K562 (cell line): Measurements from ENCODE around the gene ZDHHC14. TPM values are rescaled to one million over a fixed set of nuclear protein-coding genes. Genes with fewer than 3 reads are reported as not detected.
A peak's percentile ranks its signal among the peaks of the same experiment; 100 is the strongest.

Experiments
- ATAC-seq: fragments of 200-7000 bp; cut with Tn5 transposase; 3 replicates; pipeline ENCODE4 v1.9.1; 2020; ENCODE audit warnings: moderate library complexity
- BruUV-seq: library from RNA; stranded (reverse); fragments of 400-500 nt; replicated peaks from 2 replicates; lab custom pipeline; 2021; lab: Mats Ljungman, UMichigan
- CTCF ChIA-PET: fragments of 300-600 bp; formaldehyde crosslinking; extraction: SDS; loops from one replicate; lab custom pipeline; 2021; ENCODE audit warnings: low intra/inter-chr PET ratio; lab: Yijun Ruan, JAX
- POLR2A ChIA-PET: fragments of 300-600, 350-650 bp; sonication (Branson Sonifier 250); formaldehyde crosslinking; extraction: SDS; loops from one replicate; lab custom pipeline; 2021; ENCODE audit warnings: antibody characterized with exemption, inconsistent platforms; lab: Yijun Ruan, JAX
- DNase-seq, 4 experiments: peaks; one replicate each; pipeline versions ENCODE4 v3.0.0 to v3.0.0-alpha.2; 2011 to 2018; ENCODE audit warnings: low spot score in 3 of 4, mixed read lengths in 3 of 4; ENCODE audit errors: extremely low read depth in 1 of 4
- FAIRE-seq: peaks from 2 replicates; lab custom pipeline; 2011; peaks lifted over from hg19 to GRCh38; lab: Jason Lieb, UNC
- H2AFZ ChIP-seq: 2 replicates; pipeline ENCODE4 v1.6.0; 2011; ENCODE audit warnings: low read depth, low read length, control low read depth, inconsistent platforms
- H3K27ac ChIP-seq: fragments of 200-600 bp; 3 replicates; pipeline ENCODE4 v1.8.0; 2011; ENCODE audit warnings: low read depth, mild to moderate bottlenecking, control low read depth, inconsistent platforms, low read length, moderate library complexity, mixed read lengths; ENCODE audit errors: extremely low read depth
- H3K27me3 ChIP-seq, 2 experiments: fragments of 300-600 bp in 1 of 2; 2 replicates in 1 of 2; 3 replicates in 1 of 2; pipeline versions ENCODE4 v1.6.0 to v1.8.0; 2011; ENCODE audit warnings: inconsistent platforms in 2 of 2, low read length in 2 of 2, mild to moderate bottlenecking in 1 of 2, mixed read lengths in 1 of 2, moderate library complexity in 1 of 2; ENCODE audit not compliant: control insufficient read depth in 2 of 2, insufficient read depth in 2 of 2
- H3K36me3 ChIP-seq: fragments of 300-600 bp; 3 replicates; pipeline ENCODE4 v1.8.0; 2011; ENCODE audit warnings: mild to moderate bottlenecking, low read length, inconsistent platforms; ENCODE audit not compliant: control insufficient read depth, insufficient read depth
- H3K4me1 ChIP-seq, 2 experiments: fragments of 200-600 bp in 1 of 2; replicated peaks in 1 of 2; 2 replicates in 1 of 2; 3 replicates in 1 of 2; pipeline versions ENCODE4 v1.5.1 to v1.8.0; 2011; ENCODE audit warnings: inconsistent platforms in 2 of 2, low read length in 2 of 2, mild to moderate bottlenecking in 1 of 2, mixed read lengths in 1 of 2, moderate library complexity in 1 of 2; ENCODE audit not compliant: control insufficient read depth in 2 of 2, insufficient read depth in 2 of 2
- H3K4me2 ChIP-seq: 2 replicates; pipeline ENCODE4 v1.6.1; 2011; ENCODE audit warnings: low read length, control low read depth, inconsistent platforms, mixed read lengths; ENCODE audit not compliant: insufficient read depth
- H3K4me3 ChIP-seq: fragments of 200-600 bp; sonication (generic), shearing (Covaris generic); 2 replicates; pipeline ENCODE4 v1.5.1; 2016; ENCODE audit warnings: control low read depth, inconsistent platforms
- H3K79me2 ChIP-seq: fragments of 200-600 bp; 3 replicates; pipeline ENCODE4 v1.8.0; 2011; ENCODE audit warnings: low read length, inconsistent platforms; ENCODE audit not compliant: control insufficient read depth, insufficient read depth
- H3K9ac ChIP-seq, 2 experiments: 2 replicates each; pipeline versions ENCODE4 v1.6.0 to v1.6.1; 2011; ENCODE audit warnings: low read depth in 2 of 2, low read length in 2 of 2, control low read depth in 1 of 2, inconsistent platforms in 1 of 2, mild to moderate bottlenecking in 1 of 2, mixed read lengths in 1 of 2; ENCODE audit not compliant: insufficient read depth in 1 of 2
- H3K9me1 ChIP-seq: one replicate; pipeline ENCODE4 v1.6.0; 2011; ENCODE audit warnings: inconsistent platforms, mild to moderate bottlenecking, low read length, moderate library complexity; ENCODE audit not compliant: control insufficient read depth, insufficient read depth
- H3K9me3 ChIP-seq: replicated peaks from 2 replicates; pipeline ENCODE4 v1.5.1; 2011; ENCODE audit warnings: low read depth, low read length, inconsistent platforms; ENCODE audit not compliant: control insufficient read depth, insufficient read depth
- H4K20me1 ChIP-seq: replicated peaks from 2 replicates; pipeline ENCODE4 v1.6.1; 2011; ENCODE audit warnings: low read length, inconsistent platforms, mixed read lengths; ENCODE audit not compliant: control insufficient read depth, insufficient read depth
- CTCF ChIP-seq, 3 experiments: IDR thresholded peaks in 2 of 3; conservative IDR thresholded peaks in 1 of 3; 2 replicates each; pipeline ENCODE4 v1.5.1; 2011 to 2012; ENCODE audit warnings: low read length in 3 of 3, mild to moderate bottlenecking in 3 of 3, control low read depth in 2 of 3, improper control_type of control experiment in 1 of 3, inconsistent platforms in 1 of 3, low read depth in 1 of 3, mixed read lengths in 1 of 3, moderate library complexity in 1 of 3; ENCODE audit not compliant: insufficient read depth in 2 of 3
- DNMT1 ChIP-seq: fragments of 450-650 bp; IDR thresholded peaks from 2 replicates; pipeline ENCODE4 v1.6.1; 2016; ENCODE audit warnings: antibody characterized with exemption, mild to moderate bottlenecking
- DPF2 ChIP-seq: fragments of 450-650 bp; IDR thresholded peaks from 2 replicates; pipeline ENCODE4 v1.6.1; 2016
- E2F6 ChIP-seq, 2 experiments: IDR thresholded peaks; 2 replicates each; pipeline ENCODE4 v1.6.1; 2011; ENCODE audit warnings: borderline replicate concordance in 1 of 2, control low read depth in 1 of 2, low read depth in 1 of 2, low read length in 1 of 2, mild to moderate bottlenecking in 1 of 2, mixed read lengths in 1 of 2, moderate library complexity in 1 of 2; ENCODE audit not compliant: insufficient read depth in 1 of 2, insufficient read length in 1 of 2, poor library complexity in 1 of 2, severe bottlenecking in 1 of 2; ENCODE audit errors: extremely low read depth in 1 of 2
- ESRRA ChIP-seq: fragments of 450-650 bp; IDR thresholded peaks from 2 replicates; pipeline ENCODE4 v1.6.1; 2014; ENCODE audit warnings: low read depth, mild to moderate bottlenecking, moderate library complexity, borderline replicate concordance
- FIP1L1 ChIP-seq: fragments of 200-400 bp; formaldehyde crosslinking; IDR thresholded peaks from 2 replicates; pipeline ENCODE4 v1.6.1; 2018; ENCODE audit warnings: mild to moderate bottlenecking, low read depth, low read length; ENCODE audit not compliant: poor library complexity, severe bottlenecking
- HDAC2 ChIP-seq: fragments of 450-650 bp; IDR thresholded peaks from 2 replicates; pipeline ENCODE4 v1.6.1; 2016; ENCODE audit warnings: mild to moderate bottlenecking
- HNRNPUL1 ChIP-seq: fragments of 200-400 bp; formaldehyde crosslinking; IDR thresholded peaks from 2 replicates; pipeline ENCODE4 v1.6.1; 2017; ENCODE audit warnings: low read length
- MBD2 ChIP-seq: sonication (generic); IDR thresholded peaks from 2 replicates; pipeline ENCODE4 v1.6.1; 2016; ENCODE audit warnings: low read depth, borderline replicate concordance
- ZBTB7A ChIP-seq: IDR thresholded peaks from 2 replicates; pipeline ENCODE4 v1.6.1; 2011; ENCODE audit warnings: low read depth, mild to moderate bottlenecking, low read length, moderate library complexity, borderline replicate concordance; ENCODE audit not compliant: control insufficient read depth
- ZFX ChIP-seq: sonication (generic); formaldehyde crosslinking; IDR thresholded peaks from 2 replicates; pipeline ENCODE4 v1.8.0; 2022; ENCODE audit warnings: mild to moderate bottlenecking, missing genetic modification reagents, moderate library complexity
- ZNF12 ChIP-seq: sonication (generic); formaldehyde crosslinking; IDR thresholded peaks from 2 replicates; pipeline ENCODE4 v1.4.0; 2020; ENCODE audit warnings: mild to moderate bottlenecking, missing genetic modification reagents
- ZNF589 ChIP-seq: fragments of 200-800 bp; sonication (Bioruptor generic); IDR thresholded peaks from 2 replicates; pipeline ENCODE4 v1.6.1; 2016; ENCODE audit warnings: low read depth, missing genetic modification characterization, missing compliant biosample characterization
- WGBS: fragments of 100-300 bp; shearing (Covaris generic); methylation state at CpG from one replicate; pipeline ENCODE4 v1.1.6; 2016; ENCODE audit warnings: low coverage, mixed read lengths; ENCODE audit not compliant: insufficient coverage; ENCODE audit errors: missing lambda C conversion rate; 5-methylcytosine and 5-hydroxymethylcytosine counted together
- in situ Hi-C: fragments of 300-500 bp; cut with MboI; formaldehyde crosslinking; loops from 4 replicates; pipeline ENCODE4 v1.15.0; 2018; ENCODE audit warnings: inconsistent platforms, mixed read lengths
- intact Hi-C: fragments of 100-400 bp; cut with micrococcal nuclease; formaldehyde crosslinking; loops from 2 replicates; pipeline ENCODE4 v1.14.2; 2022
- polyA plus RNA-seq, 8 experiments: library from polyadenylated mRNA; depleted of rRNA in 4 of 8; stranded (reverse) in 5 of 8; unstranded in 3 of 8; fragments of >200 nt; fragmentation: Nextera tagmentation in 2 of 8; fragmentation: Illumina TruSeq in 1 of 8; extraction: Ambion mirVana in 2 of 8; extraction: Trizol in 1 of 8; gene quantifications; 2 replicates each; pipeline versions ENCODE4 v1.2.1 to v1.2.3, GENCODE V29; 2011 to 2014; ENCODE audit warnings: inconsistent platforms in 1 of 8, missing spikeins in 1 of 8
- total RNA-seq, 7 experiments: library from RNA; depleted of rRNA in 6 of 7; stranded (reverse); fragments of >200 nt in 6 of 7; fragmentation: Illumina TruSeq in 2 of 7; extraction: Trizol in 2 of 7; gene quantifications; 2 replicates each; pipeline versions ENCODE4 v1.2.1 to v1.2.3, GENCODE V29; 2011 to 2021; ENCODE audit warnings: low replicate concordance in 1 of 7
- TF ChIP-seq, protein P1 (sequence below): fragments of 450-650 bp; IDR thresholded peaks from 2 replicates; pipeline ENCODE4 v1.6.1; 2017; ENCODE audit warnings: mild to moderate bottlenecking, moderate library complexity

The ZDHHC14 gene
- total and polyA plus RNA-seq, 9 of the 15 experiments (the other 6 are each of a cell fraction or from before 2014, with no cell fraction given) = 0.92 to 23.1 (median 13.8) TPM

- Histone ChIP-seq H3K9me1 (no peaks in the 10 kb centered on the region), H3K27ac (peak overlapping the region; percentile 34; the same call in 2 of the 3 replicates), H3K27me3 (no peaks in the 10 kb centered on the region), H3K4me3 (no peak overlapping the region), H3K36me3 (no peaks in the 10 kb centered on the region), H3K9me3 (no peaks in the 10 kb centered on the region), H3K4me1 (peaks cover 35 to 42% of the 10 kb centered on the region in 2 experiments), H3K79me2 (peaks cover 37% of the 10 kb centered on the region), H3K9ac (peak overlapping the region; percentile 43 to 79), H4K20me1 (0 out of 2 replicates have a peak, but pooled peaks cover 5% of the 10 kb centered on the region), H3K4me2 (peak overlapping the region; percentile 65), H2AFZ (peak overlapping the region; percentile 12)
- in situ Hi-C loops (no loop called here), intact Hi-C loops (loop anchor here (2.0 kb wide), 1 partner anchor 63 kb away; no protein-coding TSS in a partner anchor)
- ChIA-PET POLR2A (interaction anchor here (0.7 to 1.4 kb wide), 2 partner anchors 9 to 284 kb away, joined by 3 to 7 read pairs; no protein-coding TSS in a partner anchor), CTCF (no interaction called here)
- FAIRE-seq = no peak
- peak; percentile 46 for ATAC-seq
- 35% methylated on average over 25 of the region's 25 CpGs for WGBS
- peak in 2 of 4 experiments; percentile 46 to 54 for DNase-seq
- no TSS peak for BruUV-seq
- no peak for TF ChIP-seq FIP1L1
- TF ChIP-seq DPF2 = peak; percentile 33; the same call in 1 of the 2 replicates
- TF ChIP-seq ZFX (CRISPR knock-in tag) = peak; percentile 68
- no peak for TF ChIP-seq HDAC2
- TF ChIP-seq ZNF589 (CRISPR knock-in tag) = no peak
- no peak for TF ChIP-seq DNMT1
- TF ChIP-seq, protein P1, sequence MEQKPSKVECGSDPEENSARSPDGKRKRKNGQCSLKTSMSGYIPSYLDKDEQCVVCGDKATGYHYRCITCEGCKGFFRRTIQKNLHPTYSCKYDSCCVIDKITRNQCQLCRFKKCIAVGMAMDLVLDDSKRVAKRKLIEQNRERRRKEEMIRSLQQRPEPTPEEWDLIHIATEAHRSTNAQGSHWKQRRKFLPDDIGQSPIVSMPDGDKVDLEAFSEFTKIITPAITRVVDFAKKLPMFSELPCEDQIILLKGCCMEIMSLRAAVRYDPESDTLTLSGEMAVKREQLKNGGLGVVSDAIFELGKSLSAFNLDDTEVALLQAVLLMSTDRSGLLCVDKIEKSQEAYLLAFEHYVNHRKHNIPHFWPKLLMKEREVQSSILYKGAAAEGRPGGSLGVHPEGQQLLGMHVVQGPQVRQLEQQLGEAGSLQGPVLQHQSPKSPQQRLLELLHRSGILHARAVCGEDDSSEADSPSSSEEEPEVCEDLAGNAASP = no peak
- TF ChIP-seq HNRNPUL1 = no peak
- 0 out of 2 replicates have a peak, but pooled peaks have one; percentile 8 for TF ChIP-seq ZNF12 (CRISPR knock-in tag)
- TF ChIP-seq ESRRA = no peak
- TF ChIP-seq CTCF (IDR thresholded peaks at IDR 0.05 in 2 of 3, conservative IDR thresholded peaks at IDR 0.05 in 1 of 3; ENCODE audit: insufficient read depth in 2 of 3, low read depth in 1 of 3, low read length in 3 of 3) = peak in 1 of 3 experiments; percentile 8; a peak in 1 of 6 replicates
- TF ChIP-seq ZBTB7A = no peak
- TF ChIP-seq MBD2 = no peak
- no peak for TF ChIP-seq E2F6 (IDR thresholded peaks at IDR 0.05; ENCODE audit: borderline replicate concordance in 1 of 2, extremely low read depth in 1 of 2, insufficient read depth in 1 of 2, insufficient read length in 1 of 2, low read depth in 1 of 2, low read length in 1 of 2, poor library complexity in 1 of 2, severe bottlenecking in 1 of 2)
Measured at GRCh38 chr6:157455731-157456523, 74.9 kb downstream of the ZDHHC14 start.
